ENCODE results near the gene SNORC. TPM values are rescaled to one million over a fixed set of nuclear protein-coding genes. Genes with fewer than 3 reads are reported as not detected.

SNORC gene
- total and polyA plus RNA-seq, 2 experiments from 2014 or later: 2.2 to 7.5 TPM

GRCh38 chr2:232894251-232894650 is 24.2 kb downstream of the SNORC start:
- Histone ChIP-seq H4K20me1 (ENCODE audit: insufficient read depth, poor library complexity, severe bottlenecking) (no peaks in the 10 kb centered on the region), H3K36me3 (replicated peaks; ENCODE audit: insufficient read depth, low read depth) (no peaks in the 10 kb centered on the region), H3K79me2 (no peaks in the 10 kb centered on the region), H3K9me3 (ENCODE audit: low read depth) (no peaks in the 10 kb centered on the region), H3K27ac (no peak overlapping the region), H3K4me1 (ENCODE audit: insufficient read depth) (no peaks in the 10 kb centered on the region), H3K4me2 (no peak overlapping the region), H2AFZ (no peak overlapping the region), H3K27me3 (no peaks in the 10 kb centered on the region), H3K9me2 (replicated peaks; ENCODE audit: insufficient read depth) (no peaks in the 10 kb centered on the region), H3K4me3 (no peak overlapping the region)
- WGBS (ENCODE audit: low lambda C conversion rate, missing lambda C conversion rate): 94% methylated on average over 9 of the region's 9 CpGs
- no peak for TF ChIP-seq CTCF (IDR thresholded peaks at IDR 0.05; ENCODE audit: poor library complexity)
- no peak for TF ChIP-seq EZH2phosphoT487 (IDR thresholded peaks at IDR 0.05; ENCODE audit: low read depth, severe bottlenecking, unreplicated experiment)
- no peak for TF ChIP-seq EZH2 (IDR thresholded peaks at IDR 0.05; ENCODE audit: borderline replicate concordance)
- DNase-seq (ENCODE audit: low spot score): peak; percentile 2

DNA sequence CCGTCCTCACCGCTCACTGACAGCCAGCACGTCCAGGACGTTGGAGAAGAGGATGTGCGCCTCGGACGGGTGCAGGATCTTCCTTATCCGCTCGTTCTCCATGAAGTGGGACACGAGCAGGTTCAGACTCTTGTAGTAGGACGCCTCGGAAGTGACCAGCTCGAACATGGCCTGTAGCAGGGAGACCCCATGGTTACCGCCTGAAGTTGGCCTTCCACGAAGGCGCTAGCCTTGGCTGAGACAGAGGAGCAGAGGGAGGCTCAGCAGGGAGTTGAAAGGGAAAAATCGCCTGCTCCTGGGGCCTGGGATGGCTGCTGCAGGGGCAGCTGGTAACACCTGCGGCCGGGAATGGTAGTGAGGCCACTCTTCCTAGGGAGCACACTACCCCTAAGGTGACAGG is 24.7 kb downstream of the SNORC start:
- Histone ChIP-seq H3K4me1 (ENCODE audit: insufficient read depth) (no peaks in the 10 kb centered on the region), H3K79me2 (no peaks in the 10 kb centered on the region), H3K4me3 (no peak overlapping the region), H3K9me3 (ENCODE audit: low read depth) (no peaks in the 10 kb centered on the region), H3K36me3 (replicated peaks; ENCODE audit: insufficient read depth, low read depth) (no peaks in the 10 kb centered on the region), H2AFZ (no peak overlapping the region), H3K9me2 (replicated peaks; ENCODE audit: insufficient read depth) (no peaks in the 10 kb centered on the region), H4K20me1 (ENCODE audit: insufficient read depth, poor library complexity, severe bottlenecking) (no peaks in the 10 kb centered on the region), H3K27ac (no peak overlapping the region), H3K27me3 (no peaks in the 10 kb centered on the region), H3K4me2 (no peak overlapping the region)
- DNase-seq (ENCODE audit: low spot score): peak; percentile 2
- TF ChIP-seq EZH2phosphoT487 (IDR thresholded peaks at IDR 0.05; ENCODE audit: low read depth, severe bottlenecking, unreplicated experiment) (no peak), EZH2 (IDR thresholded peaks at IDR 0.05; ENCODE audit: borderline replicate concordance) (no peak), CTCF (IDR thresholded peaks at IDR 0.05; ENCODE audit: poor library complexity) (no peak)
- WGBS (ENCODE audit: low lambda C conversion rate, missing lambda C conversion rate): 92% methylated on average over 19 of the region's 19 CpGs

- TF ChIP-seq EZH2phosphoT487 (IDR thresholded peaks at IDR 0.05; ENCODE audit: low read depth, severe bottlenecking, unreplicated experiment) (no peak), EZH2 (IDR thresholded peaks at IDR 0.05; ENCODE audit: borderline replicate concordance) (no peak)
- Histone ChIP-seq H4K20me1 (ENCODE audit: insufficient read depth, poor library complexity, severe bottlenecking) (no peaks in the 10 kb centered on the region), H3K9me3 (ENCODE audit: low read depth) (no peaks in the 10 kb centered on the region), H3K27ac (no peak overlapping the region), H3K4me3 (no peak overlapping the region), H3K4me2 (no peak overlapping the region), H3K79me2 (no peaks in the 10 kb centered on the region), H3K9me2 (replicated peaks; ENCODE audit: insufficient read depth) (no peaks in the 10 kb centered on the region), H3K4me1 (ENCODE audit: insufficient read depth) (no peaks in the 10 kb centered on the region), H2AFZ (no peak overlapping the region), H3K27me3 (no peaks in the 10 kb centered on the region), H3K36me3 (replicated peaks; ENCODE audit: insufficient read depth, low read depth) (no peaks in the 10 kb centered on the region)
- DNase-seq (ENCODE audit: low spot score): peak; percentile 1
Observed at GRCh38 chr2:232896111-232896510, 26.0 kb downstream of the SNORC start.

GRCh38 chr2:232896720-232897597 is 26.9 kb downstream of the SNORC start:
- H3K27me3 ChIP-seq: no peaks in the 10 kb centered on the region
- no peaks in the 10 kb centered on the region for H3K36me3 ChIP-seq (replicated peaks; ENCODE audit: insufficient read depth, low read depth)
- no peak overlapping the region for H3K27ac ChIP-seq
- no peak overlapping the region for H2AFZ ChIP-seq
- DNase-seq (ENCODE audit: low spot score): peak; percentile 1
- TF ChIP-seq EZH2phosphoT487 (IDR thresholded peaks at IDR 0.05; ENCODE audit: low read depth, severe bottlenecking, unreplicated experiment) (no peak), EZH2 (IDR thresholded peaks at IDR 0.05; ENCODE audit: borderline replicate concordance) (no peak), CTCF (IDR thresholded peaks at IDR 0.05; ENCODE audit: poor library complexity) (no peak)
- H3K9me3 ChIP-seq (ENCODE audit: low read depth): no peaks in the 10 kb centered on the region
- H3K4me2 ChIP-seq: no peak overlapping the region
- no peaks in the 10 kb centered on the region for H3K4me1 ChIP-seq (ENCODE audit: insufficient read depth)
- H3K79me2 ChIP-seq: no peaks in the 10 kb centered on the region
- H3K9me2 ChIP-seq (replicated peaks; ENCODE audit: insufficient read depth): no peaks in the 10 kb centered on the region
- WGBS (ENCODE audit: low lambda C conversion rate, missing lambda C conversion rate): 99% methylated on average over 5 of the region's 9 CpGs
- H4K20me1 ChIP-seq (ENCODE audit: insufficient read depth, poor library complexity, severe bottlenecking): no peaks in the 10 kb centered on the region
- H3K4me3 ChIP-seq: no peak overlapping the region
